Stomach (tissue), 9 donors: Measurements from ENCODE around the gene MAP3K5. TPM values are rescaled to one million over a fixed set of nuclear protein-coding genes. Genes with fewer than 3 reads are reported as not detected.

Source experiments
- DNase-seq, 2 donors: peaks; one replicate each; pipeline versions ENCODE4 v3.0.0 to v3.0.0-alpha.2; 2013 to 2019
- H3K27ac ChIP-seq, 5 donors: fragments of 200-600 bp in 4 of 5; sonication (generic) in 4 of 5; one replicate each; pipeline ENCODE4 v1.5.1; 2013 to 2019; ENCODE audit warnings: mild to moderate bottlenecking in 1 of 5, moderate library complexity in 1 of 5
- H3K27me3 ChIP-seq, 3 donors: fragments of 200-600 bp; sonication (generic); one replicate each; pipeline ENCODE4 v1.5.1; 2017 to 2019; ENCODE audit warnings: mixed run types in 1 of 3
- H3K36me3 ChIP-seq, 4 donors: fragments of 200-600 bp; sonication (generic); 1 replicate in 3 of 4; 2 replicates in 1 of 4; pipeline ENCODE4 v1.5.1; 2016 to 2019
- H3K4me1 ChIP-seq, 4 donors: fragments of 200-600 bp; sonication (generic); one replicate each; pipeline ENCODE4 v1.5.1; 2016 to 2019
- H3K4me3 ChIP-seq, 4 donors: fragments of 200-600 bp; sonication (generic) in 3 of 4; one replicate each; pipeline ENCODE4 v1.5.1; 2016 to 2019; ENCODE audit warnings: mild to moderate bottlenecking in 1 of 4
- H3K9me3 ChIP-seq, 4 donors: fragments of 200-600 bp; sonication (generic); one replicate each; pipeline ENCODE4 v1.5.1; 2016 to 2019
- CTCF ChIP-seq, 7 experiments: fragments of 450-650 bp in 4 of 7; fragments of 200-600 bp in 3 of 7; sonication (generic) in 3 of 7; IDR thresholded peaks; one replicate each; pipeline ENCODE4 v1.5.1; 2016 to 2019; ENCODE audit warnings: antibody characterized with exemption in 7 of 7, control low read depth in 2 of 7, mild to moderate bottlenecking in 1 of 7
- EP300 ChIP-seq: sonication (generic); formaldehyde crosslinking; IDR thresholded peaks from one replicate; pipeline ENCODE4 v1.6.1; 2017; ENCODE audit warnings: antibody characterized with exemption
- POLR2A ChIP-seq, 4 donors: fragments of 450-650 bp; IDR thresholded peaks; one replicate each; pipeline ENCODE4 v1.6.1; 2016; ENCODE audit warnings: antibody characterized with exemption in 4 of 4, control low read depth in 2 of 4, mild to moderate bottlenecking in 1 of 4, moderate library complexity in 1 of 4
- POLR2AphosphoS5 ChIP-seq, 3 donors: sonication (generic); formaldehyde crosslinking; IDR thresholded peaks; one replicate each; pipeline ENCODE4 v1.6.1; 2016; ENCODE audit warnings: antibody characterized with exemption in 3 of 3
- WGBS, 5 donors: extraction: QIAGEN DNeasy Blood & Tissue Kit in 3 of 5; methylation state at CpG; one replicate each; pipeline versions ENCODE4 v1.1.5 to v1.1.7; 2013 to 2018; 5-methylcytosine and 5-hydroxymethylcytosine counted together
- intact Hi-C: fragments of 100-400 bp; cut with DNase I; formaldehyde crosslinking; loops from one replicate; pipeline ENCODE4 v1.15.1; 2023; ENCODE audit warnings: low total_unique reads
- polyA plus RNA-seq, 3 donors: library from polyadenylated mRNA; stranded (reverse); fragments of 200-250 nt; gene quantifications; one replicate each; pipeline ENCODE4 v1.2.3, GENCODE V29; 2013
- total RNA-seq, 5 donors: library from RNA; depleted of rRNA; stranded (reverse); fragments of >200 nt; gene quantifications; one replicate each; pipeline versions ENCODE4 v1.1.0 to v1.2.3, GENCODE V29; 2014 to 2016
- donor health status: healthy with polysubstance abuse.
- donor health status: Bipolar disorder and iron deficiency.
- donor health status: healthy.

MAP3K5 gene
- total and polyA plus RNA-seq, 8 donors: 4.9 to 40.3 (median 23.6) TPM

DNA sequence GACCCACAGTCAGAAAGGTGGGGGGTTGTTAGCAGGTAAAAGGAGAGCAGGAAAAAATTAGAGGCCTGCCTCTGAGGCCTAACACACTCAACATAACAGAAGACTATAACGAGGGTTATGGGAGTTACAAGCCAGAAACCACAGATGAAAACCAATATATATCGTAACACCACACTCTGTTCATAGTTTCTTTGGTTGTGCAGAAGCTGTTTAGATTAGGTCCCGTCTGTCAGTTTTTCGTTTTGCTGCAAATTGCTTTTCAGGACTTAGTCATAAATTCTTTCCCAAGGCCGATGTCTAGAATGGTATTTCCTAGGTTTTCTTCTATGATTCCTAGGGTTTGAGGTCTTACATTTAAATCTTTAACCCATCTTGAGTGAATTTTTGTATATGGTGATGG, 3.7 kb upstream of the MAP3K5 start:
- Histone ChIP-seq H3K36me3 (no peaks in the 10 kb centered on the region), H3K27ac (no peak overlapping the region), H3K27me3 (no peaks in the 10 kb centered on the region), H3K4me3 (no peak overlapping the region), H3K9me3 (no peaks in the 10 kb centered on the region), H3K4me1 (peaks cover 7 to 13% (median 10%) of the 10 kb centered on the region in 4 donors)
- 90 to 94% (median 92%) methylated on average over 5 of the region's 5 CpGs for WGBS, 5 donors
- no peak for DNase-seq
- TF ChIP-seq CTCF (IDR thresholded peaks at IDR 0.05) (no peak), POLR2AphosphoS5 (IDR thresholded peaks at IDR 0.05) (no peak), EP300 (no peak), POLR2A (IDR thresholded peaks at IDR 0.05) (no peak)
- intact Hi-C loops: loop anchor here (5.0 kb wide), 1 partner anchor 154 kb away; no protein-coding TSS in a partner anchor

- no peaks in the 10 kb centered on the region for H3K36me3 ChIP-seq
- no peaks in the 10 kb centered on the region for H3K9me3 ChIP-seq
- no peaks in the 10 kb centered on the region for H3K27me3 ChIP-seq
- no peak for DNase-seq
- intact Hi-C loops: loop anchor here (5.0 kb wide), 1 partner anchor 153 kb away; no protein-coding TSS in a partner anchor
- H3K4me3 ChIP-seq: no peak overlapping the region
- no peak overlapping the region for H3K27ac ChIP-seq
- 88 to 97% (median 93%) methylated on average over 2 of the region's 2 CpGs for WGBS, 5 donors
- peaks cover 7 to 15% (median 13%) of the 10 kb centered on the region in 4 donors for H3K4me1 ChIP-seq
- TF ChIP-seq EP300: no peak
- no peak for TF ChIP-seq POLR2A (IDR thresholded peaks at IDR 0.05)
- TF ChIP-seq POLR2AphosphoS5 (IDR thresholded peaks at IDR 0.05): no peak
Observed at GRCh38 chr6:136795386-136795785, 3.1 kb upstream of the MAP3K5 start.

GRCh38 chr6:136793363-136793762, 1.1 kb upstream of the MAP3K5 start:
- 15 to 24% (median 17%) methylated on average over 8 of the region's 8 CpGs for WGBS, 5 donors
- no peak for TF ChIP-seq POLR2AphosphoS5 (IDR thresholded peaks at IDR 0.05)
- peak in 1 of 7 experiments; percentile 24 for TF ChIP-seq CTCF (IDR thresholded peaks at IDR 0.05)
- peaks cover 22 to 34% (median 30%) of the 10 kb centered on the region in 4 donors for H3K4me1 ChIP-seq
- H3K27ac ChIP-seq: peak overlapping the region; percentile 96 to 99 (median 98)
- DNase-seq: no peak
- no peaks in the 10 kb centered on the region for H3K36me3 ChIP-seq
- no peaks in the 10 kb centered on the region for H3K9me3 ChIP-seq
- no peaks in the 10 kb centered on the region for H3K27me3 ChIP-seq
- peak overlapping the region; percentile 72 to 94 (median 90) for H3K4me3 ChIP-seq
- intact Hi-C loops: no loop called here

GRCh38 chr6:136792095-136792409, 225 bp downstream of the MAP3K5 start:
- no peak for DNase-seq
- Histone ChIP-seq H3K9me3 (no peaks in the 10 kb centered on the region), H3K36me3 (no peaks in the 10 kb centered on the region), H3K27me3 (no peaks in the 10 kb centered on the region), H3K27ac (peak overlapping the region; percentile 96 to 99 (median 98)), H3K4me1 (peaks cover 35 to 47% (median 41%) of the 10 kb centered on the region in 4 donors), H3K4me3 (peak overlapping the region; percentile 72 to 94 (median 90))
- WGBS, 5 donors: 0 to 2% (median 0%) methylated on average over 13 to 46 of the region's 46 CpGs
- intact Hi-C loops: no loop called here
- TF ChIP-seq POLR2AphosphoS5 (IDR thresholded peaks at IDR 0.05) (no peak), CTCF (IDR thresholded peaks at IDR 0.05) (no peak), EP300 (no peak), POLR2A (IDR thresholded peaks at IDR 0.05) (no peak)

DNA sequence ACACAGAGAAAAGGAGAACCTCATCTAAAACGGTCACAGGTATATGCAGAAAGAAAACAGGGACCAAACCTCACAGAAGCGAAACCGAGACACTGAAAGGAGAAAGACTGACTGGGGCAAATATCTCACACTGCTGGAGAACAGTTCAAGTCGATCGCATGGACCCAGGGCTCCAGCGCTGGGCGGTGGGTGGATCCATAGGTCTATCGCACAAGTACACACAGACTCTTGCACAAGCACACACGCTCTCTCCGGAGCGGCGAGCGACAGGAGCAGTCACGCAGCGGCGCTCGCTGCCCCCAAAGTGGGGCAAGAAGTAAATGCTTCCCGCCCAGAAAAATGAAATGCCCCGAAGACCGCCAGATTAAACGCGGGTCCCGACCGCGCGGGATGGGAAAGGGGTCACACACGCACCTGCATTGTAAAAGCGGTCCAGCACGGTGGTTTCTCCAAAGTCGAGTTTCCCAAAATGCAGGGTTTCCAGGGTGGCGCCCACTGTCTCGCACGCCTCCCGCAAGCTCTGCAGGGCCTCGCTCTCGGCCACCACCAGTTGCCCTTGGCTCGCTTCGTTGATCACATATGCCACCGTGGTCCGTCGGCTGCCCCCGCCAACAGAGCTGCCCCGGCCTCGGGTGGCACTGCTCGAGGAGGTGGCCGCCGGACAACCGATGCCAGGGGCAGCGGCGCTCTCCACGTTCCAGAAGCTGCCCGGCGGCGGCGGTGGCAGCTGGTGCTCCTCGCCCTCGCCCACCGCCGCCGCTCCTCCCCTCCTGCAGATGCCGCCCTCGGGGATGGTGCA, 782 bp downstream of the MAP3K5 start:
- no peaks in the 10 kb centered on the region for H3K9me3 ChIP-seq
- DNase-seq: peak; percentile 81 to 84
- WGBS, 5 donors: 0 to 1% (median 1%) methylated on average over 33 to 62 of the region's 62 CpGs

More for the DNA sequence above, 782 bp downstream of the MAP3K5 start:
- intact Hi-C loops: no loop called here
- Histone ChIP-seq H3K4me1 (peaks cover 35 to 53% (median 45%) of the 10 kb centered on the region in 4 donors), H3K36me3 (no peaks in the 10 kb centered on the region), H3K27ac (peak overlapping the region; percentile 96 to 99 (median 98)), H3K27me3 (no peaks in the 10 kb centered on the region), H3K4me3 (peak overlapping the region; percentile 72 to 94 (median 90))
- TF ChIP-seq POLR2AphosphoS5 (IDR thresholded peaks at IDR 0.05) (peak; percentile 37 to 91 (median 91)), CTCF (IDR thresholded peaks at IDR 0.05) (no peak), POLR2A (IDR thresholded peaks at IDR 0.05) (peak in 3 of 4 donors; percentile 32 to 38 (median 32)), EP300 (no peak)
